HG02970 (cell line): ENCODE data around the gene MSI2.

Experiments used
- ATAC-seq: cut with Tn5 transposase; IDR thresholded peaks from one replicate; pipeline ENCODE4 v1.9.1; 2021; ENCODE audit warnings: mild to moderate bottlenecking, moderate library complexity, moderate number of reproducible peaks; ENCODE audit not compliant: unreplicated experiment, low FRiP score

The MSI2 gene

GRCh38 chr17:57405491-57406072, 149.3 kb downstream of the MSI2 start:
- ATAC-seq = no peak

- no peak for ATAC-seq
These were observed 150.0 kb downstream of the MSI2 start for GRCh38 chr17:57406131-57406980.

- ATAC-seq = no peak
These were observed 150.6 kb downstream of the MSI2 start for GRCh38 chr17:57406981-57407286.

GRCh38 chr17:57407287-57408070, 151.2 kb downstream of the MSI2 start:
- no peak for ATAC-seq

GRCh38 chr17:57408071-57408811, 151.9 kb downstream of the MSI2 start:
- no peak for ATAC-seq

- no peak for ATAC-seq
These were observed 153.8 kb downstream of the MSI2 start for GRCh38 chr17:57410169-57410568.

- ATAC-seq = no peak
These were observed 156.3 kb downstream of the MSI2 start for GRCh38 chr17:57412520-57413096.

- no peak for ATAC-seq
These were observed 157.7 kb downstream of the MSI2 start for GRCh38 chr17:57413848-57414651.

GRCh38 chr17:57415751-57416207, 159.5 kb downstream of the MSI2 start:
- ATAC-seq = no peak

GRCh38 chr17:57416369-57416768, 160.0 kb downstream of the MSI2 start:
- ATAC-seq = no peak

- ATAC-seq = no peak
These were observed 161.6 kb downstream of the MSI2 start for GRCh38 chr17:57417956-57418355.

- no peak for ATAC-seq
These were observed 162.3 kb downstream of the MSI2 start for GRCh38 chr17:57418463-57419246.

GRCh38 chr17:57419940-57420550, 163.7 kb downstream of the MSI2 start:
- ATAC-seq = no peak

- no peak for ATAC-seq
These were observed 164.7 kb downstream of the MSI2 start for GRCh38 chr17:57420734-57421717.

- ATAC-seq = no peak
These were observed 166.3 kb downstream of the MSI2 start for GRCh38 chr17:57422574-57423164.

GRCh38 chr17:57423541-57423940, 167.2 kb downstream of the MSI2 start:
- no peak for ATAC-seq

GRCh38 chr17:57424273-57424672, 167.9 kb downstream of the MSI2 start:
- ATAC-seq = no peak
